ENCODE data around the gene MYLK4. TPM values are rescaled to one million over a fixed set of nuclear protein-coding genes. Genes with fewer than 3 reads are reported as not detected.
A peak's percentile ranks its signal among the peaks of the same experiment; 100 is the strongest.

The MYLK4 gene
- total RNA-seq, 1 experiment from 2014 or later = 1.6 TPM

DNA sequence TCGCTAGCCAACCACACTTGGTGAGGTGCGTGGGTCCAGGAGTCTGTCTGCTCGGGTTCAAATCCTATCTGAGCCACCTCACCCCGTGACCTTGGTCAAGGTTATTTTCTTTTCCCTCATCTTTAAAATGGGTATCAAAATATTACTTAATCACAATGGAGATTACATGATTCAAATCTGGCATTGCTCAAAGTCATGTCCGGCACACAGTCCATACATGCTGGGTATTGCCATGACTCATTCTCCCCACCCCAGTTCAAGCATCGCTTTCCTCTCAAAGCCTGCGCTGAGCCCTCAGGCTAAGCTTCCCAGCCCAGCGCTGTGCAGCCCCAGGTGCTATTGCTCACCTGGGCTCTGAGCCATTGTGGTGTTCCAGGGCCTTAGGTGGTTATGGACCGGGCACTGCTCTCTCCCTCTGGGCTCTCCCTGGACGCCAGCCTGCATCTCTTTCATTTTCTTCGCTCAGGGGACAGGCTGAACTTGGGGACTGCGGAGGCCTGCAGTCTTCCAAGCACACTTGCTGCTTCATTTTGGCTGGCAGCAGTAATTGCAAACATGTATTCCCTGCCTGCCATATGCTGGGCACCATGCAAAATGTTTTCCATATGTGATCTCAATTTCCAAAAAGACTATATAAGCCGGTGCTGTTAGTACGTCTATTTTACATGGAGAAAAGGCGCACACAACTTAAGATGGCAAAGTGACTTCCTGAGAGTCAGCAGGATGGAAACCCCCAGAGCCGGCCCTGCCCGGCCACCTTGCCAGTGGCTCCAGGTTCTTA, 41.8 kb upstream of the MYLK4 start:
- BruUV-seq (replicated peaks) = no TSS peak
- TF ChIP-seq CTCF (conservative IDR thresholded peaks at IDR 0.05) (no peak), EZH2 (IDR thresholded peaks at IDR 0.05; ENCODE audit: low read depth) (no peak)
- H3K79me2 ChIP-seq (ENCODE audit: low read depth) = 0 out of 2 replicates have a peak, but pooled peaks cover 8% of the 10 kb centered on the region
- H3K27ac ChIP-seq = 0 out of 2 replicates have a peak overlapping the region, but pooled peaks have one; percentile 74
- H3K36me3 ChIP-seq (ENCODE audit: low read depth) = no peaks in the 10 kb centered on the region
- no peak for DNase-seq
- no peaks in the 10 kb centered on the region for H4K20me1 ChIP-seq (ENCODE audit: insufficient read depth)
- H3K4me2 ChIP-seq = no peak overlapping the region
- H3K4me1 ChIP-seq (replicated peaks; ENCODE audit: insufficient read depth) = peaks cover 4% of the 10 kb centered on the region; the same call in 1 of the 2 replicates
- H2AFZ ChIP-seq = no peak overlapping the region
- H3K27me3 ChIP-seq (ENCODE audit: insufficient read depth, low read depth) = no peaks in the 10 kb centered on the region
- no peaks in the 10 kb centered on the region for H3K9me3 ChIP-seq (ENCODE audit: insufficient read depth, low read depth)
- intact Hi-C loops (cut with micrococcal nuclease; ENCODE audit: unreplicated experiment) = loop anchor here (10.0 kb wide), 1 partner anchor 262 kb away; no protein-coding TSS in a partner anchor
- peaks cover 25% of the 10 kb centered on the region; the same call in 1 of the 2 replicates for H3F3A ChIP-seq (ENCODE audit: insufficient read depth, low read depth)
- no peaks in the 10 kb centered on the region for H3K9me2 ChIP-seq (ENCODE audit: insufficient read depth)
- no peak overlapping the region for H3K4me3 ChIP-seq
- ChIA-PET CTCF (interaction anchor here (0.6 to 1.9 kb wide), 2 partner anchors 13 to 54 kb away, joined by 4 to 14 read pairs; no protein-coding TSS in a partner anchor), POLR2A (ENCODE audit: unreplicated experiment) (interaction anchor here (0.9 kb wide), 1 partner anchor 54 kb away, joined by 3 read pairs; no protein-coding TSS in a partner anchor)

- no TSS peak for BruUV-seq (replicated peaks)
- DNase-seq = no peak
- POLR2A ChIA-PET (ENCODE audit: unreplicated experiment) = interaction anchor here (0.6 to 1.0 kb wide), 6 partner anchors 23 to 272 kb away, joined by 3 to 16 read pairs (median 6); partner anchors contain the start of gene SERPINB1
These were observed 40.8 kb upstream of the MYLK4 start for GRCh38 chr6:2791450-2791974.

More at GRCh38 chr6:2791450-2791974, 40.8 kb upstream of the MYLK4 start:
- Histone ChIP-seq H3K4me2 (no peak overlapping the region), H2AFZ (no peak overlapping the region), H3K36me3 (ENCODE audit: low read depth) (no peaks in the 10 kb centered on the region), H3F3A (ENCODE audit: insufficient read depth, low read depth) (peaks cover 25% of the 10 kb centered on the region; the same call in 1 of the 2 replicates), H3K27ac (peak overlapping the region; percentile 74; the same call in 1 of the 2 replicates), H3K27me3 (ENCODE audit: insufficient read depth, low read depth) (no peaks in the 10 kb centered on the region), H3K4me3 (no peak overlapping the region), H3K9me2 (ENCODE audit: insufficient read depth) (no peaks in the 10 kb centered on the region), H4K20me1 (ENCODE audit: insufficient read depth) (no peaks in the 10 kb centered on the region), H3K79me2 (ENCODE audit: low read depth) (0 out of 2 replicates have a peak, but pooled peaks cover 8% of the 10 kb centered on the region), H3K4me1 (replicated peaks; ENCODE audit: insufficient read depth) (peaks cover 4% of the 10 kb centered on the region; the same call in 1 of the 2 replicates), H3K9me3 (ENCODE audit: insufficient read depth, low read depth) (no peaks in the 10 kb centered on the region)
- CTCF ChIA-PET = interaction anchor here (0.6 to 2.0 kb wide), 19 partner anchors 12 to 1548 kb away, joined by 3 to 14 read pairs (median 5); partner anchors contain the start of genes NQO2 and SERPINB1
- intact Hi-C loops (cut with micrococcal nuclease; ENCODE audit: unreplicated experiment) = loop anchor here (1.0 to 10.0 kb wide), 6 partner anchors 50 to 263 kb away; partner anchors contain the start of gene SERPINB1
- TF ChIP-seq CTCF (conservative IDR thresholded peaks at IDR 0.05) = no peak
- TF ChIP-seq EZH2 (IDR thresholded peaks at IDR 0.05; ENCODE audit: low read depth) = no peak
